ENCODE data around the gene CALM1. TPM values are rescaled to one million over a fixed set of nuclear protein-coding genes. Genes with fewer than 3 reads are reported as not detected.

The CALM1 gene
- total RNA-seq (100 to 1,000 TPM; 647 to 889 (median 818) TPM), polyA plus RNA-seq (100 to 1,000 TPM; 404 to 722 (median 541) TPM)

DNA sequence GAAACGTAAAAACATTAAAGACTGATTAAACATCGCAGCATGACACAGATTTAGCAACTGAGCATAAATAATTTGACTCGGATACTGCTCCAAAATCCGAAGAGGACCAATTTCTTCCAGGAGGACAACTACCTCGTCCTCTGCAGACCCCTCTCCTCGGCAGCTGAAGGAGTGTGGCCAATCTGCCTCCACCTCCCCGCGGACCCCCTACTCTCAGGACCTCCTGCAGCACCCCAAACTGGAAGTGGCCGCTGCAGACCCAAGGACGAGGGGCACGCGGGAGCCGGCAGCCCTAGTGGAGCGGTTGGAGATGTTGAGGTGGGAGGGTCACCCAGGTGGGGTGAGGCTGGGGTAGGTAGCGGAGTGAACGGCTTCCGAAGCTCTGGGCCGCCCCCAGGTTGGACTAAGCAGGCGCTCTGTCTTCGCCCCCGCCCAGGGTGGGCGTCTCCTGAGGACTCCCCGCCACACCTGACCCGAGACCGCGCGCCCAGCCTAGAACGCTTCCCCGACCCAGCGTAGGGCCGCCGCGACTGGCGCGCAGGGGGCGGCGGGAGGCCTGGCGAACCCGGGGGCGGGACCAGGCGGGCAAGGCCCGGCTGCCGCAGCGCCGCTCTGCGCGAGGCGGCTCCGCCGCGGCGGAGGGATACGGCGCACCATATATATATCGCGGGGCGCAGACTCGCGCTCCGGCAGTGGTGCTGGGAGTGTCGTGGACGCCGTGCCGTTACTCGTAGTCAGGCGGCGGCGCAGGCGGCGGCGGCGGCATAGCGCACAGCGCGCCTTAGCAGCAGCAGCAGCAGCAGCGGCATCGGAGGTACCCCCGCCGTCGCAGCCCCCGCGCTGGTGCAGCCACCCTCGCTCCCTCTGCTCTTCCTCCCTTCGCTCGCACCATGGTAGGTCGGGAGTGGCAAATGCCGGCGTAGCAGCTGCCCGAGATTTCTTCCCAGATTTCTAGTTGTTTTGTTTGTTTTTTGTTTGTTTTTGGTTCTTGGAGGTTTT is at the start of gene CALM1:
Gene CALM1 (plus strand): TSS at position 689 of the 999 bp plus-strand sequence. CDS start 202 bp downstream, at position 891.
- Histone ChIP-seq H3K27me3 (no peaks in the 10 kb centered on the region), H3K27ac (peak within 1 kb of the TSS; percentile 94 to 97 (median 95)), H3K36me3 (peaks cover 6 to 14% (median 10%) of the 10 kb centered on the region in 4 donors), H3K9me3 (no peaks in the 10 kb centered on the region), H3K4me1 (peaks cover 0 to 35% (median 30%) of the 10 kb centered on the region in 4 donors), H3K4me3 (peak within 1 kb of the TSS; percentile 89 to 97 (median 97))
- DNase-seq, result peak; percentile 97
- WGBS, 2 donors, result 1 to 2% methylated on average over 89 of the region's 89 CpGs
- TF ChIP-seq POLR2AphosphoS5 (IDR thresholded peaks at IDR 0.05) (peak; percentile 100), POLR2A (IDR thresholded peaks at IDR 0.05) (peak; percentile 98), CTCF (IDR thresholded peaks at IDR 0.05) (peak in 1 of 4 experiments; percentile 16), EP300 (IDR thresholded peaks at IDR 0.05) (peak in 2 of 4 donors; percentile 15 to 26)
- intact Hi-C loops (cut with DNase I), result loop anchor here (1.0 to 5.0 kb wide), 4 partner anchors 13 to 362 kb away; partner anchors contain the start of gene NRDE2

DNA sequence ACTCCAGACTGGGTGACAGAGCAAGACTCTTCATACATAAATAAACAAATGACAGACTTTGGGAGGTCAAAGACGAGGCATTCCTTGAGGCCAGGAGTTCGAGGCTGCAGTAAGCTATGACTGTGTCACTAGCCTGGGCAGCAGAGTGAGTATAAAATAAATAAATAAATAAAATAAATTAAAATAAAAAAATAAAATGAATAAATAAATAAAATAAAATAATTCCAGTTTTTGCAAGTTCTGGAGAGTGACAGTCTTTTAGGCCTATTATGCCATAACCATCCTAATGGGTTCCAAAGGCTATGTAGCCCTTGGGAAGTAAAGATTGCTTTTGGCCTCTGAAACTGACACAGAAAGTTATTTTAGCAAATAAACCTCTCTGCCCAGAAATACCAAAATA is 48.6 kb upstream of the CALM1 start:
- Histone ChIP-seq H3K27ac (no peak overlapping the region), H3K36me3 (no peaks in the 10 kb centered on the region), H3K4me1 (no peaks in the 10 kb centered on the region), H3K4me3 (no peak overlapping the region), H3K9me3 (no peaks in the 10 kb centered on the region), H3K27me3 (no peaks in the 10 kb centered on the region)
- WGBS, 2 donors, result 93 to 96% methylated on average over 2 of the region's 2 CpGs
- TF ChIP-seq POLR2A (IDR thresholded peaks at IDR 0.05) (no peak), POLR2AphosphoS5 (IDR thresholded peaks at IDR 0.05) (no peak), CTCF (IDR thresholded peaks at IDR 0.05) (no peak), EP300 (IDR thresholded peaks at IDR 0.05) (no peak)
- intact Hi-C loops (cut with DNase I), result no loop called here
- no peak for DNase-seq

DNA sequence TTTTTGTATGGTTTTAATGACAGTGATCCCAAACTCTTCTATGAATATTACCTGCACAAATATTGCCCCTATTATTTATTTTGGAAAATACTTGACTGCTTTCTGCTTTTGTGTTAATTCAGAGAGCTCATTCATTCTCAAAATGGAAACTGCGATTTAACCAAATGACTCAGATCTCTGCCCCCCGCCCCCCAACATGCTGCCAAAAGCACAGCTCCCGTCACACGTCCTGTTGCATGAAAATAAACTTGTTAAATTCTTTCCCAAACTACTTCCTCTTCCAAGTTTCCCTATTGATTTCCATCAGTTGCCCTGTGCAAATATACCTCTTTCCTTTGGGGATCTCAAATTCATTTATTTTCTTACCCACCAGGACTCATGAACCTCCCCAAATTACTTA is 47.1 kb upstream of the CALM1 start:
- TF ChIP-seq EP300 (IDR thresholded peaks at IDR 0.05), result no peak
- TF ChIP-seq CTCF (IDR thresholded peaks at IDR 0.05), result no peak
- no peak for TF ChIP-seq POLR2A (IDR thresholded peaks at IDR 0.05)
- no peak for TF ChIP-seq POLR2AphosphoS5 (IDR thresholded peaks at IDR 0.05)
- Histone ChIP-seq H3K27me3 (no peaks in the 10 kb centered on the region), H3K4me1 (peaks cover 0 to 6% (median 2%) of the 10 kb centered on the region in 4 donors), H3K36me3 (no peaks in the 10 kb centered on the region), H3K9me3 (no peaks in the 10 kb centered on the region), H3K27ac (no peak overlapping the region), H3K4me3 (no peak overlapping the region)
- 23 to 42% methylated on average over 4 of the region's 4 CpGs for WGBS, 2 donors
- DNase-seq, result no peak
- intact Hi-C loops (cut with DNase I), result no loop called here

GRCh38 chr14:90354551-90355298 is 42.1 kb upstream of the CALM1 start:
- Histone ChIP-seq H3K36me3 (no peaks in the 10 kb centered on the region), H3K27me3 (no peaks in the 10 kb centered on the region), H3K27ac (peak overlapping the region in 1 of 4 donors; percentile 5), H3K4me1 (peaks cover 0 to 8% (median 2%) of the 10 kb centered on the region in 4 donors), H3K4me3 (peak overlapping the region in 2 of 4 donors; percentile 17 to 25), H3K9me3 (no peaks in the 10 kb centered on the region)
- WGBS, 2 donors, result 83 to 90% methylated on average over 16 of the region's 16 CpGs
- peak in 1 of 4 donors; percentile 10 for TF ChIP-seq POLR2AphosphoS5 (IDR thresholded peaks at IDR 0.05)
- no peak for TF ChIP-seq POLR2A (IDR thresholded peaks at IDR 0.05)
- intact Hi-C loops (cut with DNase I), result no loop called here
- DNase-seq, result peak; percentile 73
